ENCODE data around the gene DBF4.
"Not testable (repeated sequence)": the region's sequence is repeated elsewhere in the genome, so short reads cannot be mapped to it uniquely, and the experiment has no call there.

The DBF4 gene

GRCh38 chr7:87935384-87935706 lies 59.1 kb downstream of the DBF4 start:
- DNase-seq (ENCODE audit: low read depth), result peak; percentile 28
- TF ChIP-seq, protein P1, sequence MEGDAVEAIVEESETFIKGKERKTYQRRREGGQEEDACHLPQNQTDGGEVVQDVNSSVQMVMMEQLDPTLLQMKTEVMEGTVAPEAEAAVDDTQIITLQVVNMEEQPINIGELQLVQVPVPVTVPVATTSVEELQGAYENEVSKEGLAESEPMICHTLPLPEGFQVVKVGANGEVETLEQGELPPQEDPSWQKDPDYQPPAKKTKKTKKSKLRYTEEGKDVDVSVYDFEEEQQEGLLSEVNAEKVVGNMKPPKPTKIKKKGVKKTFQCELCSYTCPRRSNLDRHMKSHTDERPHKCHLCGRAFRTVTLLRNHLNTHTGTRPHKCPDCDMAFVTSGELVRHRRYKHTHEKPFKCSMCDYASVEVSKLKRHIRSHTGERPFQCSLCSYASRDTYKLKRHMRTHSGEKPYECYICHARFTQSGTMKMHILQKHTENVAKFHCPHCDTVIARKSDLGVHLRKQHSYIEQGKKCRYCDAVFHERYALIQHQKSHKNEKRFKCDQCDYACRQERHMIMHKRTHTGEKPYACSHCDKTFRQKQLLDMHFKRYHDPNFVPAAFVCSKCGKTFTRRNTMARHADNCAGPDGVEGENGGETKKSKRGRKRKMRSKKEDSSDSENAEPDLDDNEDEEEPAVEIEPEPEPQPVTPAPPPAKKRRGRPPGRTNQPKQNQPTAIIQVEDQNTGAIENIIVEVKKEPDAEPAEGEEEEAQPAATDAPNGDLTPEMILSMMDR (IDR thresholded peaks at IDR 0.05; ENCODE audit: insufficient read depth, low read depth, low read length, missing control alignments), result no peak
- H3K4me3 ChIP-seq (ENCODE audit: low read depth, low read length), result peak overlapping the region; percentile 79

GRCh38 chr7:87941138-87941537 lies 64.8 kb downstream of the DBF4 start:
- TF ChIP-seq, protein P1 (IDR thresholded peaks at IDR 0.05; ENCODE audit: insufficient read depth, low read depth, low read length, missing control alignments), result no peak
- no peak for DNase-seq (ENCODE audit: low read depth)
- no peak overlapping the region for H3K4me3 ChIP-seq (ENCODE audit: low read depth, low read length)

GRCh38 chr7:87944547-87944946 lies 68.3 kb downstream of the DBF4 start:
- TF ChIP-seq, protein P1 (IDR thresholded peaks at IDR 0.05; ENCODE audit: insufficient read depth, low read depth, low read length, missing control alignments), result no peak
- no peak overlapping the region for H3K4me3 ChIP-seq (ENCODE audit: low read depth, low read length)
- peak; percentile 37 for DNase-seq (ENCODE audit: low read depth)

- not testable (repeated sequence) for DNase-seq (ENCODE audit: low read depth); H3K4me3 ChIP-seq (ENCODE audit: low read depth, low read length)
These were observed 69.6 kb downstream of the DBF4 start for GRCh38 chr7:87945926-87946325.

DNA sequence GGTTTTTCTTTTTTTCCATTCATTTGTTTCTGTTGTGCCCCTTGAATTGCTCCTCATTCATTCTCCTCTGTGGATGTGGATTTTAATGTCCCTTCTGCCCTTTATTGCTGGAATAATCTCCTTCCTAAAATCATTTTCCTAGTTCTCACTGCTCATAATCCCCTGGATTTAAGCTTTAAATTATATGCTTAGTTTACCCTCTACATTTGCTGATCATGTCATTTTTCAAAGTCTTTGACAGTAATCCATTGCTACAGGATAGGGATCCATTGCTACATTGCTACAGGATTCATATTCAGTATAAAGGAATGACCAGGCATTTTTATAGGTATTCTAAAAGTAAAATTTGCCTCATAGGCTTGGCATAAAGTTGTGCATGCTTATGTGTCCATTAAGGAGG lies 72.1 kb downstream of the DBF4 start:
- TF ChIP-seq, protein P1 (IDR thresholded peaks at IDR 0.05; ENCODE audit: insufficient read depth, low read depth, low read length, missing control alignments), result no peak
- H3K4me3 ChIP-seq (ENCODE audit: low read depth, low read length), result no peak overlapping the region
- no peak for DNase-seq (ENCODE audit: low read depth)
